ENCODE measurements around the gene UBE2I. TPM values are rescaled to one million over a fixed set of nuclear protein-coding genes. Genes with fewer than 3 reads are reported as not detected.

The UBE2I gene
- total and polyA plus RNA-seq, 2 of the 4 experiments (the other 2 are of a cell fraction): 30.8 to 140 TPM

GRCh38 chr16:1274767-1275166, 34.7 kb upstream of the UBE2I start:
- no peak overlapping the region for H2BK20ac ChIP-seq (ENCODE audit: low read depth, low read length)
- no peak overlapping the region for H2AK9ac ChIP-seq (replicated peaks; ENCODE audit: low read depth, low read length, poor library complexity)
- WGBS, 2 experiments (ENCODE audit: extremely low coverage in 2 of 2, insufficient read length in 1 of 2): no CpG with 5 or more reads among the region's 7 CpGs
- H2BK5ac ChIP-seq (ENCODE audit: low read depth, low read length, poor library complexity, severe bottlenecking): no peak overlapping the region
- no peak for ATAC-seq (ENCODE audit: low read depth)
- H3K4me1 ChIP-seq (ENCODE audit: control insufficient read depth, insufficient read depth, low read length): no peaks in the 10 kb centered on the region
- no peak overlapping the region for H3K4me2 ChIP-seq (ENCODE audit: low read depth, low read length)
- no peak overlapping the region for H3K56ac ChIP-seq (ENCODE audit: extremely low read depth, insufficient read depth, low read length)
- BruUV-seq (replicated peaks): no TSS peak
- no peak overlapping the region for H4K5ac ChIP-seq (ENCODE audit: low read depth, low read length)
- no peak overlapping the region for H3K23ac ChIP-seq (ENCODE audit: low read depth, low read length)
- H3K27me3 ChIP-seq (ENCODE audit: control insufficient read depth, insufficient read depth, low read length): peaks cover 42% of the 10 kb centered on the region
- no peaks in the 10 kb centered on the region for H3K79me1 ChIP-seq (ENCODE audit: low read depth in 1 of 2, low read length in 2 of 2)
- DNase-seq: no peak
- in situ Hi-C loops (cut with MboI; ENCODE audit: low sequenced_read_pairs) (no loop called here), intact Hi-C loops (cut with micrococcal nuclease) (no loop called here), dilution Hi-C loops (cut with HindIII; ENCODE audit: low sequenced_read_pairs, unreplicated experiment) (no loop called here)
- no peak overlapping the region for H3K4me3 ChIP-seq (ENCODE audit: insufficient read depth, low read depth, low read length)
- H4K8ac ChIP-seq (ENCODE audit: low read depth in 2 of 2, low read length in 2 of 2): no peak overlapping the region
- no peak overlapping the region for H4K91ac ChIP-seq (ENCODE audit: insufficient read depth, low read depth, low read length)
- no peaks in the 10 kb centered on the region for H4K20me1 ChIP-seq (ENCODE audit: insufficient read depth, low read length)
- H3K9me1 ChIP-seq (ENCODE audit: insufficient read depth, low read length): no peaks in the 10 kb centered on the region
- H3K36me3 ChIP-seq (ENCODE audit: control insufficient read depth, insufficient read depth, low read length): no peaks in the 10 kb centered on the region
- peaks cover 2% of the 10 kb centered on the region; the same call in 1 of the 2 replicates for H3K9me3 ChIP-seq (ENCODE audit: control insufficient read depth, insufficient read depth, low read length)
- POLR2A ChIA-PET (ENCODE audit: unreplicated experiment): no interaction called here
- no peak overlapping the region for H2AK5ac ChIP-seq (ENCODE audit: low read depth, low read length)
- H3K9ac ChIP-seq (ENCODE audit: low read depth, low read length): no peak overlapping the region
- no peak overlapping the region for H3K4ac ChIP-seq (ENCODE audit: low read depth, low read length)
- H3K27ac ChIP-seq (ENCODE audit: insufficient read depth, low read length): no peak overlapping the region
- no peak overlapping the region for H3K18ac ChIP-seq (ENCODE audit: low read depth, low read length)
- H2BK15ac ChIP-seq (ENCODE audit: low read depth, low read length): no peak overlapping the region
- TF ChIP-seq NFE2L2 (IDR thresholded peaks at IDR 0.05; ENCODE audit: low read depth, low read length) (no peak), SMC3 (IDR thresholded peaks at IDR 0.05; ENCODE audit: low read depth, low read length) (no peak), BHLHE40 (IDR thresholded peaks at IDR 0.05; ENCODE audit: low read depth, low read length) (no peak), RCOR1 (IDR thresholded peaks at IDR 0.05; ENCODE audit: insufficient replicate concordance, low read length) (no peak)
- no peak overlapping the region for H2AFZ ChIP-seq (replicated peaks; ENCODE audit: low read length, poor library complexity)
- no peak overlapping the region for H2BK120ac ChIP-seq (ENCODE audit: low read depth, low read length)
- CTCF ChIA-PET: no interaction called here
- H3K14ac ChIP-seq (replicated peaks; ENCODE audit: low read depth, low read length): no peak overlapping the region
